Measurements from ENCODE around the gene BHMT. TPM values are rescaled to one million over a fixed set of nuclear protein-coding genes. Genes with fewer than 3 reads are reported as not detected.
"Not testable (repeated sequence)": the region's sequence is repeated elsewhere in the genome, so short reads cannot be mapped to it uniquely, and the experiment has no call there.

Gene BHMT
- total and polyA plus RNA-seq, 10 of the 15 experiments (the other 5 are each of a cell fraction or from before 2014, with no cell fraction given): 0.44 TPM; not detected in 9

- no peak for TF ChIP-seq PKNOX1 (IDR thresholded peaks at IDR 0.05)
- TF ChIP-seq NFYB (IDR thresholded peaks at IDR 0.05; ENCODE audit: insufficient read depth, low read depth, low read length): no peak
Observed at GRCh38 chr5:79157305-79157704, 45.7 kb downstream of the BHMT start (continued).

- POLR2A ChIA-PET: interaction anchor here (0.6 kb wide), 2 partner anchors 155 to 304 kb away, joined by 5 to 6 read pairs; no protein-coding TSS in a partner anchor
- ATAC-seq; in situ Hi-C loops (cut with MboI): not testable (repeated sequence)
Observed at GRCh38 chr5:79161647-79162046, 50.0 kb downstream of the BHMT start.

GRCh38 chr5:79168031-79168430, 56.4 kb downstream of the BHMT start:
- Histone ChIP-seq H3K27ac (ENCODE audit: control insufficient read depth, insufficient read depth) (no peak overlapping the region), H3K36me3 (ENCODE audit: control insufficient read depth in 2 of 2, insufficient read depth in 2 of 2, low read length in 1 of 2) (no peaks in the 10 kb centered on the region), H3K4me3 (no peak overlapping the region), H3K4me2 (ENCODE audit: control insufficient read depth, insufficient read depth) (no peak overlapping the region), H3K4me1 (ENCODE audit: control insufficient read depth, insufficient read depth, low read length) (no peaks in the 10 kb centered on the region), H3K9me3 (replicated peaks; ENCODE audit: control insufficient read depth, insufficient read depth, low read length) (no peaks in the 10 kb centered on the region), H4K20me1 (ENCODE audit: control insufficient read depth, insufficient read depth) (no peaks in the 10 kb centered on the region), H2AFZ (ENCODE audit: control insufficient read depth, low read depth, low read length) (no peak overlapping the region), H3K79me2 (ENCODE audit: control insufficient read depth, insufficient read depth, low read length) (no peaks in the 10 kb centered on the region), H3K27me3 (replicated peaks in 1 of 2; ENCODE audit: control insufficient read depth in 2 of 2, insufficient read depth in 2 of 2, low read length in 1 of 2) (no peaks in the 10 kb centered on the region), H3K9ac (ENCODE audit: control insufficient read depth, insufficient read depth, low read length) (no peak overlapping the region)
- POLR2A ChIA-PET: interaction anchor here (0.5 kb wide), 1 partner anchor 817 kb away, joined by 5 read pairs; no protein-coding TSS in a partner anchor
- intact Hi-C loops (cut with micrococcal nuclease; ENCODE audit: unreplicated experiment) (no loop called here), in situ Hi-C loops (cut with MboI) (no loop called here)
- DNase-seq (ENCODE audit: low read depth, low spot score) (no peak), FAIRE-seq (no peak), ATAC-seq (no peak)
- no TSS peak for BruUV-seq (replicated peaks)
- RAD21 ChIA-PET (ENCODE audit: unreplicated experiment): no interaction called here
- CTCF ChIA-PET: interaction anchor here (1.2 kb wide), 1 partner anchor 224 kb away, joined by 3 read pairs; no protein-coding TSS in a partner anchor
- SMC1A ChIA-PET (ENCODE audit: uncharacterized antibody, unreplicated experiment): no interaction called here
- TF ChIP-seq MAX (IDR thresholded peaks at IDR 0.05; ENCODE audit: low read depth, low read length) (no peak), ASH2L (IDR thresholded peaks at IDR 0.05; ENCODE audit: borderline replicate concordance, low read depth) (no peak), TCF7 (IDR thresholded peaks at IDR 0.05; ENCODE audit: borderline replicate concordance) (no peak), IKZF2 (IDR thresholded peaks at IDR 0.05) (no peak), FOXK2 (IDR thresholded peaks at IDR 0.05) (no peak), NKRF (conservative IDR thresholded peaks at IDR 0.05) (no peak), MEF2B (IDR thresholded peaks at IDR 0.05; ENCODE audit: partially characterized antibody, poor library complexity, severe bottlenecking) (no peak)

More at GRCh38 chr5:79161647-79162046, 50.0 kb downstream of the BHMT start:
- FAIRE-seq; DNase-seq (ENCODE audit: low read depth, low spot score); H3K27ac ChIP-seq (ENCODE audit: control insufficient read depth, insufficient read depth); H2AFZ ChIP-seq (ENCODE audit: control insufficient read depth, low read depth, low read length); H3K27me3 ChIP-seq (replicated peaks in 1 of 2; ENCODE audit: control insufficient read depth in 2 of 2, insufficient read depth in 2 of 2, low read length in 1 of 2); BruUV-seq (replicated peaks); intact Hi-C loops (cut with micrococcal nuclease; ENCODE audit: unreplicated experiment); H3K4me3 ChIP-seq; H3K4me2 ChIP-seq (ENCODE audit: control insufficient read depth, insufficient read depth); H3K9ac ChIP-seq (ENCODE audit: control insufficient read depth, insufficient read depth, low read length); H4K20me1 ChIP-seq (ENCODE audit: control insufficient read depth, insufficient read depth); RAD21 ChIA-PET (ENCODE audit: unreplicated experiment); H3K9me3 ChIP-seq (replicated peaks; ENCODE audit: control insufficient read depth, insufficient read depth, low read length); H3K4me1 ChIP-seq (ENCODE audit: control insufficient read depth, insufficient read depth, low read length); H3K79me2 ChIP-seq (ENCODE audit: control insufficient read depth, insufficient read depth, low read length); H3K36me3 ChIP-seq (ENCODE audit: control insufficient read depth in 2 of 2, insufficient read depth in 2 of 2, low read length in 1 of 2): not testable (repeated sequence)
- ChIA-PET CTCF (interaction anchor here (0.6 to 0.7 kb wide), 3 partner anchors 50 to 882 kb away, joined by 3 read pairs; no protein-coding TSS in a partner anchor), SMC1A (ENCODE audit: uncharacterized antibody, unreplicated experiment) (interaction anchor here (0.7 kb wide), 2 partner anchors 39 to 391 kb away, joined by 4 read pairs; no protein-coding TSS in a partner anchor)
- 74% methylated on average over 6 of the region's 7 CpGs for WGBS (ENCODE audit: insufficient coverage, insufficient replicate concordance, low lambda C conversion rate, missing lambda C conversion rate)

All from GM12878 (cell line).